Skin epidermis (tissue), 12 donors: ENCODE data around the gene HOXA11.

Experiments
- H3K27ac ChIP-seq, 21 experiments: fragments of 200-600 bp; sonication (generic) in 11 of 21; one replicate each; pipeline ENCODE4 v1.5.0; 2020; ENCODE audit warnings: mild to moderate bottlenecking in 3 of 21, inconsistent platforms in 2 of 21, moderate library complexity in 2 of 21
- H3K4me3 ChIP-seq, 7 experiments: fragments of 200-600 bp; sonication (generic) in 2 of 7; one replicate each; pipeline ENCODE4 v1.5.0; 2020; ENCODE audit warnings: inconsistent platforms in 2 of 7, mild to moderate bottlenecking in 2 of 7, moderate library complexity in 1 of 7

HOXA11 gene

DNA sequence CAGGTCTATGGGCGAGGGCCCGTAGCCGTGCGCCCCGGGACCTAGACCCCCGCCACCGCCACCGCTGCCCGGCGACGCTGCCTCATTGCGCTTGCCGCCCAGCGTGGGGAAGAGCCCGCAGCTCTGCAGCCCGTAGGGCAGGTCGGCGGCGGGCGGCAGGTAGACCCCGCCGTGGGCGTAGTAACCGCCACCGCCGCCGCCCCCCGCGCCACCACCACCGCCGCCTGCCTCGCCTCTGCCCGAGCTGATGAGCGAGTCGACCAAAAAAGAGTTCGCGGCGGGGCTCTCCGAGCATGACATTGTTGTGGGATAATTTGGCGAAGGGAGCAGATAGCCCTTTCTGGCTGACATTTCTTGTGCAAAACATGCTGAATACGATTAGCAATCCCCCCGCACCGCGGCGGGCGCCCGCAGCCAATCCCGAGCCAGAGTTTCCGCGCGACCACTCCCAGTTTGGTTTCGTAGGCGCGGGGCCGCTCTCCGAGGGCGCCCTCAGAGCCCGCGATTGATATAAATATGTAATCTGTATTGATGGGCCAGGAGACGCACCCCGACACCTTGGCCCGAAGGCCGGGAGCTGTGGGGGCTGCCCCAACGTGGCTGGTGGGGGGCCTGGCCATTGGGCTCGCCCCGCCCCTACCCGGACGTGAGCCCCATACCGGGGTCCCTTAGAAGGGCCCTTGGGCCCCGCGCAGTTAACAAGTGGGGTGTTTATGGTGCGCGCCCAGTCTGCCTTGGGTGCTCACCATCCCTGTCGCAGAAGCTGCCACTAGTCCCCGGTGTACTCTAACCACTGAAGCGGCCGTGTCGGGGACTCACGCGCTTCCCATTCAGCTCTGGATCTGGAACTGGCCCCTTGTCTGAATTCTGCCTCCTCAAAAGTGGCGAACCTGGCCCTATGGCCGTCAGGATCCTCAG is 10.8 kb downstream of the HOXA11 start, which contains the start of gene HOXA10:
TSS of gene HOXA10 (minus strand) at position 365 of the 918 bp plus-strand sequence. CDS start at position 351, 14 bp downstream.
- Histone ChIP-seq H3K27ac (peak within 1 kb of the TSS in 15 of 21 experiments; percentile 0 to 97 (median 70)), H3K4me3 (peak within 1 kb of the TSS; percentile 37 to 49 (median 45))

DNA sequence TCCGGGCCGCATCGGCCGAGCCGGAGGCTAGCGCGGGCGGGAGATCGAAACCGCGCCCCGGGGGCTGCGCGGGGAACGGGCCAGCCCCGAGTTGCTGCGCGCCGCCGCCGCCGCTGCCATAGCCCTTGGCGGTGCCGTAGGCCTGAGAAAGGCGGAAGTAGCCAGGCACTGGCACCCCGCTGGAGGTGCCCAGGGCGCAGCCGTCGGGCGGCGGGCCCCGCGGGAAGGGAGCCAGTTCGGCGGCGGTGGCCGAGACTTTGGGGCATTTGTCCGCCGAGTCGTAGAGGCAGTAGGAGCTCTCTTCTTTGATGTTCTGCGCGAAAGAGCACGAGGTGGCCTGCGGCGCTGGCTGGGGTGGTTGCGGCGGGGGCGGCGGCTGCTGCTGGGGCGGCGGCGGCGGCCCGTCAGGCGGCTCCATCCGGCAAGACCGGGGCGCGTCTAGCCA is 11.5 kb downstream of the HOXA11 start:
- H3K27ac ChIP-seq: peak overlapping the region in 15 of 21 experiments; percentile 0 to 97 (median 70)
- peak overlapping the region; percentile 37 to 49 (median 45) for H3K4me3 ChIP-seq

DNA sequence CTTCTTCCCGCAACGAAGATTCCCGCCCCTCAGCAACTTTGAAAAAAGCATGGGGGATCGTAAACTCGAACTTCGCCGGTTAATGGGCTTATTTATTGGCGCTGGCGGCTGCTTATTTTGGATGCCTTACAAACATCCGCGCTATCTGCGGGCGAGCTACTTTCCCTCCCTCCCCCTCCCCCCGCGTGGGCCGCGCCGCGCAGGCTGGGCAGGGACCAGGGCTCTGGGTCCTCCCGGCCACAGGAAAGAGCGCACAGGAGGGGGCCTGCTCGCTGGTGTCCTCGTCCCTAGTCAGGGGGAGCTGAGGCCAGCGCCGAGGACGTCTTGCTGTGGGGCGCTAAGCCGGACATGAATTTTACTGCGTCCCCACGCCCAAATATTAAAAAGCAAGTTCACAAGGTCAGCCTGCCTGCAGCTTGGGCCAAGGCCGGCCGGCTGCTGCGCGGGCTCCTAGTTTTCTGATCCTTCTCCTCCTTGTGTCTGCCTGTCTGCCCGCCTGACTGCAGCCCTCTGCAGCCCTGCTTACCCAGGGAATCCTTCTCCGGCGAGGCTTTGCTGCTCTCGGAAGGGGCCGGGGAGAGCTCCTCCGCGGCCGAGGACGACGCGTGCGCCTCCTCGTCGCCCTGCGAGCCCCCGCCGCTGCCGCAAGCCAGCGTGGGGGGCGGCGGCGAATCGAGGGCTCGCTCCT is 12.1 kb downstream of the HOXA11 start:
- H3K4me3 ChIP-seq: peak overlapping the region; percentile 37 to 49 (median 45)
- peak overlapping the region in 15 of 21 experiments; percentile 0 to 97 (median 70) for H3K27ac ChIP-seq

DNA sequence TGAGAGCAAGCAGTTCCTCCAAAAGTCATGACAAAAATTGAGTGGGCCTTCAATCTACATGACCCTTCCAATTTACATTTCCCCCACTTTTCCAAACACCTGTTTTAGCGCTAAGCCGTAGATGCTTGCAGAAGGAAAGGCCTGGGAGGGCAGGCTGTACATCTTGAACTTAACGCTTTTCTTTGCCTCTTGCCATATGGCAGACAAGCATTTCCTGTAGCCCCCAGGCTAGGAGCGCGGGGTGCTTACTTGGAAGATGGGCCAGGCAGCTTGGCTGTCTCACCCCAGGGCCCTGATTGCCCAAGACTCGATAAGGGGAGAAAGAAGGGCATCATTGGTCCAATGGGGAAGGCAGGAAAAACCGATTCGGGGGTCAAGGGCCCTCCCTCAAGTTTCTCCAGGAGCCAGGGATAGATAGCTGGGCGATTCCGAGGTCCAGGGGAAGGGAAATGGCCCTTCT is 12.7 kb downstream of the HOXA11 start:
- H3K4me3 ChIP-seq: peak overlapping the region in 6 of 7 experiments; percentile 37 to 49 (median 46)
- peak overlapping the region in 10 of 21 experiments; percentile 58 to 97 (median 83) for H3K27ac ChIP-seq

DNA sequence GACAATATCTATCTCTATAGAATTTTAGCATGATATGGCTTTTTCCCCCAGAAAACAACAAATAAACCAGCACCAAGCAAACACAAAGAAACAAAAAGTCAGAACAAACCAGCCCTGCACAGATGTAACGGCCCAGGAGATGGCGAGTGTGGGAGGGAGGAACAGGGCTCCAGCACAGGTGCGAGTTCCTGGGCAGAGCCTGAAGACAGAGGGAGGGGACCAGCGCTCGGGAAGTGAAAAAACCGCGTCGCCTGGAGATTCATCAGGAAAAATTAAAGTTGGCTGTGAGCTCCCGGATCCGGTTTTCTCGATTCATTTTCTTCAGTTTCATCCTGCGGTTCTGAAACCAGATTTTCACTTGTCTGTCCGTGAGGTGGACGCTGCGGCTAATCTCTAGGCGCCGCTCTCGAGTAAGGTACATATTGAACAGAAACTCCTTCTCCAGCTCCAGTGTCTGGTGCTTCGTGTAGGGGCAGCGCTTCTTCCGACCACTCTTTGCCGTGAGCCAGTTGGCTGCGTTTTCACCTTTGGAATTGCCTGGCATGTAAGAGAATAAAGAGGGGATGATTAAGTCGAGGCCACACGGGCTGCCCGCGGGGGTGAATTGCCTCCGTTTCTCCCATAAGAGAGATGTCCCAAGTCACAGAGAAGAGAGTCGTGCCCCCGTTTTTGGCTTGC is 13.3 kb downstream of the HOXA11 start:
- H3K27ac ChIP-seq: peak overlapping the region in 8 of 21 experiments; percentile 35 to 97 (median 83)
- peak overlapping the region in 2 of 7 experiments; percentile 10 to 44 for H3K4me3 ChIP-seq

DNA sequence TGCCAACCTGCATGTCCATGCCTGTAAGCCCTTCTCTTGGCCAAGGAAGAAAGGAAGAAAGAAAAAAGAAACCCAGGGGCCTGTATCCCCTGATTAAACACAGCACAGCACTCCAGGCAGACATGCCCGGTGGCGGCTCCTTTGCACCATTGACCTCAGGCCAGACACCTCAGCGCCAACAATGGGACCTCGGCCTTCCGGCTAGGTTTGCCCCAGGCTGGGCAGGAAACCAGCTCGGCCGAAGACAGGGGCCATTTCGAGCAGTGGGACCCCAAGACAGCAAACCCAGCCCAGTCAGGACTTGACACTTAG is 13.8 kb downstream of the HOXA11 start:
- Histone ChIP-seq H3K4me3 (peak overlapping the region in 2 of 7 experiments; percentile 5 to 44), H3K27ac (peak overlapping the region in 7 of 21 experiments; percentile 35 to 97 (median 83))

DNA sequence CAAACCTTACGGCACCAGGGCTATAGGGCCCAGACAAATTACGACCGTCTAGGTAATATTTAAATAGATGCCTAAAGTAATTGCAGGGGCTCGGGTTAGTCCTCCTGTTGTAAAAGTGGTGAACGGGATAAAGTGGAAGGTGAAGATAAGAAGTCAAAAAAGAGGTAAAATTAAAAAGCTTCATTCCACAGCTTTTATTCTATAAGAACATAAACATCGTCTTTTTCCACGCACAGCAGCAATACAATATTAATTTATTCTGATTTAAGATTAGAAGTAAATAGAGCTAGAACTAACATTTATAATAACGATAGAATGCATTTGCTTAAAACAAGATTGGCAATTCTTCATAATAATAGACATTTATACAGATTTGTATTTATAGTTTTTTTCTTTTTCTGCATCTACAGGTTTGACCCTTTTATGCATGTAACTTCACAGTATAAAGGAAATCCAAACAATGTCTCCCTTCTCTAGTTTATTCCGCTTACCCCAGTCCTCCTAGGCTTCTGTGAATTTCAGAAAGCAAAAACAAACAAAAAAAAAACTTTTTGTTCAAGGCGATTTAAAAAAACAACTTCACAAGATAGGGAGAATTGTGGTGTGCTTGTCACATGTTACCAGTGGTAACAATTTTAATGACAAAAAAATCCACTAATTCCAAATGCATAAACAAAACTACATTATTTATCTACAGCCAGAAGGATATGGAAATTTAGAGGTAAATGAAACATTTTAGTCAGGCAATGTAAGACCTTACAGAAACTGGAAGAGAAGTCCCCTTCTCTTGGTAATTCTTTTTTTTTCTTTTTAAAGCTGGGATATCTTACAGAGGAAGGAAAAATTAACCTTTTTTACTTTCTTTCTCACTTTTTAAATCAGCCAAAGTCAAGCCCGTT is 14.4 kb downstream of the HOXA11 start:
- Histone ChIP-seq H3K4me3 (peak overlapping the region in 4 of 7 experiments; percentile 29 to 44 (median 36)), H3K27ac (peak overlapping the region in 10 of 21 experiments; percentile 56 to 97 (median 88))

DNA sequence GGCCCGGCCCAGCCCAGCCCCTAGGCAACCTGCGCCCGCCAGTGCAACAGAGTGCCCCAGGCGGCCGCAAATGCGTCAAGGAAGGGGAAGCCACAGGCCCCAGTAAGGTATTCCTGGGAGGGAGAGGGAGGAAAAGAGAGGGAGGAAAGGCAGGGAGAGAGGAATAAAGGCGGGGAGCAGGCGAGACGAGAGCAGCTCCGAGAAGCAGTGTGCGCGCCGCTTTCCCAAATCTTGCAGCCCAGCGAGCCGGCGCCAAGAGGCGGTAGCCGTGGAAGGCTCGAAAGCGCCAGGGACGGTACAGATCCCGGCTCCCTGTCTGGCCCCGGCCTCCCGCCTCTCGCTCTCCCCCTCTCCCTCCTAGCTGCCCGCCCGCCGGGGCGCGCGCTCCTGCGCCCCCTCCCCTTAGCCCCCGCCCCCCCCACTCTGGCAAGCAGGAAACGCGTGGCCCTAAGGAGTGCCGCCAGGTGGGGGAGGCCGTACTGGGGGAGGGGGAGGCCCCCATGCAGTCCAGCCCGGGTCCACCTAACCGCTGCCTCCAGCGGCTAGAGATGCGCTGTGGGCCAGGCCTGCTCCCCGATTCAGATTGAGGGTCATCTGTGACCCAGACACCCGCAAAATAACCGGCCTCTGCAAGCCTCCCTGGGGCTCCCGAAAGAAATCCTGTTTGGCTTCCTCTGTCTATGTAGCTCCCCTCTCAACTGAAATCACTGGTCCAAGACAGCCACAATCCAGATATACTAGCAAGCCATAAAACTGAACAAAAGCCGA is 15.2 kb downstream of the HOXA11 start:
- H3K27ac ChIP-seq: peak overlapping the region in 12 of 21 experiments; percentile 42 to 97 (median 84)

DNA sequence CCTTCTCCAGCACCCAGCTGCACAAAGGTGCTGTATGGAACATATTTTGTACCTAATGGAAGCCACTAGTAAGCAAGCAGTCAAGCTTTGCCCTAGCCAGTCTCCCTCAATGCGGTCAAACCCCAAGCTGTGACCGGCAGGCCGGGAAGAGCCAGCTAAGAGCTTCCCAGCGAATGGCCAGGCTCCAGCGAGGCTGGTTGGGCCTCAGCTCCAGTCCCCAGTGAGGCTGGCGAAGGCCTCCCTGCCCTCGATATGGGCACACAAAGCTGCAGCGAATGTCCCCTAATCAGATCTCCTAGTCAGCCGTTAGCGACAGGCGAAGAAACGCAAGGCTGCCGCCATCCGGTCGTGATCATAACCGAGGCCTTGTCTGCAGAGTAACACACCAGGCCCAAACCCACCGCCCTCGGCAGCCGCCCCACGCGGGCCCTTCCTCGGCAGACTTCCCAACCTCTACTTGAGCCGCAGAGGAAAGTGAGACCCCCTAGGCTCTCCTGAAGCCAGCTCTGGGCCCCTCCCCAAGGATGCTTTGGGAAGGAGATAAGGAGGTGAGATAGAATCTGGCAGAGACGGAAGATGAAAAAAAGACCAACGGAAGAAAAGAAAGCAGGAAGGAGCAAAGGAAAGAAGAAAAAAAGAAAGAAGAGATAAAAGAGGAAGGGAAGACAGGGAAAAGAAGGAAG is 16.6 kb downstream of the HOXA11 start:
- H3K27ac ChIP-seq: peak overlapping the region in 11 of 21 experiments; percentile 9 to 97 (median 85)
- peak overlapping the region in 3 of 7 experiments; percentile 29 to 37 (median 34) for H3K4me3 ChIP-seq

More for the DNA sequence above, 15.2 kb downstream of the HOXA11 start:
- H3K4me3 ChIP-seq: peak overlapping the region; percentile 0 to 37 (median 29)

DNA sequence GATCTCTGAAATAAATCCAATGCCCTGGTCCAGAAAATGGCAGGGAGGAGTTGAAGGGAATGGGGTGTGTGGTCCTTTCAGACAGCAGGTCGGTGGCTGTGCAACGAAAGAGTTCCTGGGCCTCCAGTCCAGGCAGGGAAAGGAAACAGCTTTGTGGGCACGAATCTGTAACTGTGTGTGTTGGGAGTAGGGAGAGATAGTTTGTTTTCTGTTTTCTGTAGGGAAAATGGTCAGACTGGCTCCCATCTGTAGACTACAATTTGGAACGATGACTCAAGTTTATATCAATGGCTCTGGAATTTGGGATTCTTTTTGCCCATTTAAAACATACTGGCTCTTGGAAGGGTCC is 17.1 kb downstream of the HOXA11 start:
- peak overlapping the region in 11 of 21 experiments; percentile 9 to 97 (median 85) for H3K27ac ChIP-seq
- H3K4me3 ChIP-seq: peak overlapping the region in 1 of 7 experiments; percentile 34

DNA sequence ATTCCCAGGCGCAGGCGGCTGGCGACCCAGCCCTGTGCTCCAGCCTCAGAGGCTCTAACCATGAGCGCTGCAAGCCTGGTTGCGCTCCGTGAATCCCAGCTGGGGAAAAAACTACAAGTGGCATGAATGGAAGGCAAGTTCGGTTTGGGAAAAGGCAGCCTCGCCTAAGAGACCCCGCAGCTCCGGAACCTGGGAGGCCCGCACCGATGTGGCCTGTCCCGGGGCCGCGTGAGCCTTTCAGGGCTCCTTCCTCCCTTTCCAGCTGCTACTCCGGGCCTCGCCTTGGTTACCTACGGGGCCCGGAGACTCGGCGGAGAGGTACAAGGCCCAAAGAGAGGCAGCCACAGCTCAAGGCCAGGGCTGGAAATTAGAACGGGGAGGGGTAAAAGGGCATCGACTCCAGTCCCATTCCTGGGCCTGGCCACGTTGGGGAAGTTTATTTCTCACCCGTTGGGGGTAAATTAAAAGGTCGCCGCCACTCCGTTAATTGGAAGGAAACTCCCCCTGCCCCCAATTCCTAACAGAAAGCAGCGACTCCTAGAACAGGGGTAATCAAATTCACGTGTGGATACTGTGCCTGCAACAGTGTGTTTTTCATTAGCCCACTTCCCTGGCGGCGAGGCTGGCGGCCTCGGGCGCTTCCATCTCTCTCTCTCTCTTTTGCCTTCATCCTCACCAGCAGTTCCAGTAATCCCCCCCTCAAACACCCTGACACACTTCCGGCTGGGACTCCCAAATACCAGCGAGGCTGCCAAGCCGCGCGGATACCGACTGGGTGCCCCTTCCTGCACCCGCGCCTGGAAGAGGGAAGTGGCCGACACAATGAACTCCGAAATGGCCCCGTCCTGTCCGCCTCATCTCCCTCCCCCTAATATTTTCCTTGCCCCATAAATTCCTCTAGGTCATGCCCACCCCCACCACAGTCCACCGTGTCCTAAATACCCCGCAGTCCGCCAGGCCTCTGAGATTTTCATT is 18.2 kb downstream of the HOXA11 start:
- H3K27ac ChIP-seq: peak overlapping the region in 11 of 21 experiments; percentile 48 to 97 (median 84)
- peak overlapping the region in 5 of 7 experiments; percentile 24 to 65 (median 57) for H3K4me3 ChIP-seq

DNA sequence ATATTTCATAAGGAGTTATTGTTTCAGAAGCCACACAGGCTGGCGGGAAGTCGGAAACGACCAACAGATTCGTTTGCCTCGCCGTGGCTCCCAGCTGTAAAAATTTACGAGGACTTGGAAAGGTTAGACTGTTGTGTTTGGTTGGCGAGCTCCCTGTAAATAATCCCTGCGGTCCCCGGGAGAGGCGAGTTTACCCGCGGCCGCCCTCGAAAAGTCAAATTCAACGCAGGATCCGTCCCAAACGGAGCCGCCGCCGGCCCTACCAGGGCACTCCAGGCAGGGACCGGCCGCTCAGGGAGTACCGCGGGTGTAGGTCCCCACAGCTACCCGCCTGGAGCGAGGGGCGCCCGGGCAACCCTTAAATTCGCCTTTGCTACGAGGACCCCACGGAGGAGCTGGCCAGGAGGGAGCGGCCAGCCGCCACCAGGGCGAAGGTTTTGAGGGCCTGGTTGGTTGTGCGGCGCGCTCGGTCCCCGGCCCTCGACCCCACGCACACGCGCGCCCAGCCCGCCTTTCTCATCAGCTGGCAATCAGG is 19.0 kb downstream of the HOXA11 start:
- peak overlapping the region in 12 of 21 experiments; percentile 48 to 97 (median 84) for H3K27ac ChIP-seq
- H3K4me3 ChIP-seq: peak overlapping the region in 6 of 7 experiments; percentile 24 to 65 (median 53)

DNA sequence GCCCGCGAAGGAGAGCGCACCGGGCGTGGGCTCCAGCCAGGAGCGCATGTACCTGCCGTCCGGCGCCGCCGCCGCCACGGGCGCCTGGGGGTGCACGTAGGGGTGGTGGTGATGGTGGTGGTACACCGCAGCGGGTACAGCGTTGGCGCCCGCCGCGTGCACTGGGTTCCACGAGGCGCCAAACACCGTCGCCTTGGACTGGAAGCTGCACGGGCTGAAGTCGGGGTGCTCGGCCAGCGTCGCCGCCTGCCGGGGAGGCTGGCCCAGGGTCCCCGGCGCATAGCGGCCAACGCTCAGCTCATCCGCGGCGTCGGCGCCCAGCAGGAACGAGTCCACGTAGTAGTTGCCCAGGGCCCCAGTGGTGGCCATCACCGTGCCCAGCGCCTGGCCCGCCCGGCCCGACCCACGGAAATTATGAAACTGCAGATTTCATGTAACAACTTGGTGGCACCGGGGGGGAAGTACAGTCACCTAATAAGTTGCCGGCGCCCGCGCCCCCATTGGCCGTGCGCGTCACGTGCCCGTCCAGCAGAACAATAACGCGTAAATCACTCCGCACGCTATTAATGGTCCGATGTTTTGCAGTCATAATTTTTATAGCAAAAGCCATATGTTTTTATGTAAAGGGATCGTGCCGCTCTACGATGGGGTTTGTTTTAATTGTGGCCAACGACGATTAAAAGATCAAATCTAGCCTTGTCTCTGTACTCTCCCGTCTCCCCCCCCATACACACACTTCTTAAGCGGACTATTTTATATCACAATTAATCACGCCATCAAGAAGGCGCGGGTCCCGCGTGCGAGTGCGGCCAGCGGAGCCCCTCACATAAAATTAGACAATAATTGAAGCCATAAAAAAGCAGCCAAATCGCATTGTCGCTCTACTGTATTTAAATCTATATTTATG is 19.7 kb downstream of the HOXA11 start, which contains the start of gene HOXA9:
TSS of gene HOXA9 (minus strand) at position 449 of the 907 bp plus-strand sequence. CDS start at position 369, 80 bp downstream.
- Histone ChIP-seq H3K4me3 (peak within 1 kb of the TSS; percentile 24 to 65 (median 49)), H3K27ac (peak within 1 kb of the TSS in 14 of 21 experiments; percentile 8 to 97 (median 82))

DNA sequence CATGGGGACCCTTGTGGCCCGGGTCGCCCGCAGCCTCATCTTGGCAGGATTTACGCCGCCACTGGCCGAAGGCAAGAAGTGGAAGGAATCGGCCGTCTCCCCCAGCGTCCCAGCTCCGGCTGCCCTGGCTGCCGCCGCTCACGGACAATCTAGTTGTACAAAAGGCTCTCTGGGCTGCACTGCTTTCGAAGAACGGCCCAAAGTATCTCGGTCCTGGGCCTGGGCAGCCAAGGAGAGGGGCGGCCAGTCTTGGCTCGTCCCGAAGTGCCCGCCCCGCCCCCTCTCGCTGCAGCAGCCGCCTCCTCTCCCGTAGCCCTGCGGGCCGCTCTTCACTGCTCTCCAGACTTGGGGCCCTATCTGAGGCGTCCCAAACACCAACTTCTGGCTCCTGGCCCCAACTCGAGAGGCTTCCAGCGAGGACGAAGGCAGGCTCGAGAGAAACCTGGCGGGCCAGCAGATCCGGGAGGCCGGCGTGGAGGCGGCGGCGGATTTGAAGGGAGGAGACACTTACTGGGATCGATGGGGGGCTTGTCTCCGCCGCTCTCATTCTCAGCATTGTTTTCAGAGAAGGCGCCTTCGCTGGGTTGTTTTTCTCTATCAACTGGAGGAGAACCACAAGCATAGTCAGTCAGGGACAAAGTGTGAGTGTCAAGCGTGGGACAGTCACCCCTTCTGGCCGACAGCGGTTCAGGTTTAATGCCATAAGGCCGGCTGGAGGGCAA is 20.5 kb downstream of the HOXA11 start:
- peak overlapping the region; percentile 24 to 65 (median 49) for H3K4me3 ChIP-seq
- H3K27ac ChIP-seq: peak overlapping the region in 13 of 21 experiments; percentile 8 to 97 (median 83)
